ENCODE measurements around the gene KBTBD7.

GRCh38 chr13:41152005-41152404 is 42.4 kb downstream of the KBTBD7 start:
- TF ChIP-seq CTCF (IDR thresholded peaks at IDR 0.05 in 8 of 11, conservative IDR thresholded peaks at IDR 0.05 in 3 of 11) (no peak), POLR2A (IDR thresholded peaks at IDR 0.05) (no peak), POLR2AphosphoS5 (IDR thresholded peaks at IDR 0.05) (no peak)

All from spleen (tissue), 7 donors.